Stimulated activated CD4-positive, alpha-beta T cell treated with anti-CD3 and anti-CD28 coated beads, Interleukin-4, amount 100 ng/mL, for 4 hours (primary cell): ENCODE results near the gene HSPB9.
A peak's percentile ranks its signal among the peaks of the same experiment; 100 is the strongest.

Experiments used
- DNase-seq, 2 experiments: peaks; one replicate each; pipeline ENCODE4 v3.0.0-alpha.2; 2020

The HSPB9 gene, protein sequence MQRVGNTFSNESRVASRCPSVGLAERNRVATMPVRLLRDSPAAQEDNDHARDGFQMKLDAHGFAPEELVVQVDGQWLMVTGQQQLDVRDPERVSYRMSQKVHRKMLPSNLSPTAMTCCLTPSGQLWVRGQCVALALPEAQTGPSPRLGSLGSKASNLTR

DNA sequence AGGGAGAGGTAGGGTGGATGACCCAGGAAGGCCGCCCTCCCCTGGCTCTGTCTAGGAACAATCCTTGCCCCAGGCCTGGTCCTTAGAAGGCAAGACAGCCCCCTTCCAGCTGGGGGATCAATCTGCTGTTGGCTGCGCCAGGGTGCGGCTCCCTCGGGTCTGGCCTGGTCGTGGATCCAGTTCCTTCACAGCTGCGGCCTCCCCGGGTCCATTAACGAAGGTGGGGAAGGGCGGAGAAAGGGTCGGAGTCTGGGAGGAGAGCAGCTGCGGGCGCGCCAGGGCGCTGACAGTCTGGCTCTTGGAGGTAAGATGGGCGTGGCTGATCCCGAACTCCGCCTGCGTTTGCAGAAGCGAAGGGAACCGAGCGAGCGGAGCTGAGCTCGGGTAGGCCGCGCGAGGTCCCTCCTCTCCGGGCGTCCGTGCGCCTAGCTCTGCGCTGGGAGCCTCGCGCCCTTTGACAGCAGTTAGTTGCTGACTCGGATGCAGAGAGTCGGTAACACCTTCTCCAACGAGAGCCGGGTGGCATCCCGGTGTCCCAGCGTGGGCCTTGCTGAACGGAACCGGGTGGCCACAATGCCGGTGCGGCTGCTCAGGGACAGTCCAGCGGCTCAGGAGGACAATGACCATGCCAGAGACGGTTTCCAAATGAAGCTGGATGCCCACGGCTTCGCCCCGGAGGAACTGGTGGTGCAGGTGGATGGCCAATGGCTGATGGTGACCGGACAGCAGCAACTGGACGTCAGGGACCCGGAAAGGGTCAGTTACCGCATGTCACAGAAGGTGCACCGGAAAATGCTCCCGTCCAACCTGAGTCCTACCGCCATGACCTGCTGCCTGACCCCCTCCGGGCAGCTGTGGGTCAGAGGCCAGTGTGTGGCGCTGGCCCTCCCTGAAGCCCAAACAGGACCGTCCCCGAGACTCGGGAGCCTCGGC, at the start of gene HSPB9:
HSPB9 (plus strand) TSS at position 434 of the 933 bp plus-strand sequence; CDS start at position 481, 47 bp downstream.
- no peak for DNase-seq

DNA sequence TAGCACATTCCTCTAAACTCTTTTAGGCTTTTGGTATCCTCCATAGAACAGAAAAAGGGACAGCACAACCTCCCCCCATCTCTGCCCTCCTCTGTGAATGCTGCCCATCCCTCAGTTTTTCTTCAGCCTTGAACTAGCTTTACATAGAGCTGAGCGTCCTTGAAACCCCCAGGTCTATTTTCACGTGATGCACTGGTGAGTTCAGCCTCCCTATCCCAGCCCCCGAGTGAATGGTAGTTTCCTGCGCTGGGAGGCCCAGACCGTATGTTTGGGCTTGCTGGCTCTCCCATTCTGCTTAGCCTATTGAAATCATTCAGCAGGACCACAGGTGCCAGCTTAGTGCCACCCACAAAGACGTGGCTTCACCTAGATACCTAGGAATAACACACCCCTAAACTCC, 46.8 kb upstream of the HSPB9 start:
- DNase-seq = no peak

DNA sequence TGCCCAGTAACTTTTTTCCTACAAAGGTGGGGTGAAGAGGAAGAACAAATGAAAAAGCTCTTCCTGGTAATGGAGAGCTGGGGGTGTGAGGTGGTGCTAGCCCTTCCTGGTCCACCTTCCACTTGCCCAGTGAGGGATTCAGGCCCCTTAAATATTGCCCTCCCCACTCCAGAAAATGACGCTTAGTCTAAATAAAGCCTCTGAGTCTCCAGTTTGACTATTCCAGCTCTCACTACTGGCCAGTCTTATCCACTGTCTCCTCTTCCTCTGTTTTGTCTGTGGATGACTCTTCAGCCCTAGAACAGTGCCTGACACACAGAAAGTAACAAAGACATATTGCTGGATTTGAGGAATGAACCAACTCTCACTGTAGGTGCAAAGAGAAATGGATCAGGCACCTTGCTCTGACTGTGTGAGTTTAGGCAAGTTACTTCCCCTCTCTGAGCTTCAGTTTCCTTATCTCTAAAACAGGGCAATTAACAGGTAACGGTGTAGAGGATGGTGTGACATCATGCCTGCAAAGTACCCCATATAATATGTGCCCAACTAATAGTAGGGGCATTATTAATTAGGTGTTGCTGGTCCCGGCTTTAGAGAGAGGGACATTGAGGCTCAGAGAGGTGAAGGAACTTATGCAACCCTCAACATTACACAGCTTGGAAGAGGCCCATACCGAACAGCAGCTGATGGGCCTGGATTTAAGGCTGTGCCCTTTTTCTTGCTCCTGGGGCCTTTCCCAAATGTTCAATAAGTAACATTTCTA, 45.6 kb upstream of the HSPB9 start:
- no peak for DNase-seq

DNA sequence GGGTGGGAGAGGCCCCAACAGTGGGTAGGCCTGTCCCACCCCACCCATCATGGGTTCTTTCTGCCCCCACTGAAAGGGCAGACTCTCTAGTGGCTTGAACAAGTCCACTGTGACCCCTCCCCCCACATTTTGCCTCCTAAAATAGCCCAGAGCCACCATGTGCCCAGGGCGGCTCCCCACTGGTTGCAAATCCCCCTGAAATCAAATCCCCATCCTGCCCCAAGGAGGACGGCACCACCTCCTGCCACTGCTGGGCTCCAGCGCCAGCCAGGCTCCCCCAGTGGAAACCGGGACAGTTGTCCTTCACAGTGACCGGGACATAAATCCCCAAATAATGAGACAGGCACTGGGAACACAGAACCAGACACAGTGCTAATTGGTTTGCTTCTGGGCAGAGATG, 44.8 kb upstream of the HSPB9 start:
- no peak for DNase-seq

DNA sequence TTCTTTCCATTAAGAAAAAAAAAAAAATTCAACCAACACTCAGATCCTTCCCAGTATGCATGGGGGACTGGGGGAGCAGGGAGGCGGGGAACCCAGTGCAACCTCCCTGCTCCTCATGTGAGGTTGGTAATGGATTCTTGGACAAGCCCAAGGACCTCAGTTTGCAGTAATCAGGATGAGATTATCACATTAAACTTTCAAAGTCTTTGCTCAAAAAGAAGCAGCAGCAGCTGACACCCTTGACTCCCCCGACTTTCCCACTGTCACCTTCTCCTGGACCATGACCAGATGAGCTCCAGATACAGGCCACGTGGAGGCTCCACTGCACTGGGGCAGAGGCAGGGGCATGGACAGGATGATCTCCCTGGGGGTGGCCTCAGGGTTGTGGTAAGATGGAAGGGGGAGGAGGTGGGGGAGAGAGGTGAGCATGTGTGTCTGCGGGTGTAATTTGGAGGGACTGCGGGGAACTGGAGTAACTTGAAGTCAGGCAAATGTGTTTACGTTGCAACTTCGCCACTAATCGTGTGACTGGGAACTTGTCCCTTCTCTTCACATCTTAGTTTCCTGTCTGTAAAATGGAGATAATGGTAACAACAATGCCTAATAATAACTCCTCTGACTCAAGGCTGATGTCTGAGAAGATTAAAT, 44.1 kb upstream of the HSPB9 start:
- DNase-seq = no peak

- no peak for DNase-seq
These were observed 43.1 kb upstream of the HSPB9 start for GRCh38 chr17:42079541-42079940.

GRCh38 chr17:42081516-42082129, 41.0 kb upstream of the HSPB9 start:
- no peak for DNase-seq

GRCh38 chr17:42087042-42087701, 35.4 kb upstream of the HSPB9 start:
- no peak for DNase-seq

GRCh38 chr17:42087736-42088705, 34.6 kb upstream of the HSPB9 start:
- no peak for DNase-seq

DNA sequence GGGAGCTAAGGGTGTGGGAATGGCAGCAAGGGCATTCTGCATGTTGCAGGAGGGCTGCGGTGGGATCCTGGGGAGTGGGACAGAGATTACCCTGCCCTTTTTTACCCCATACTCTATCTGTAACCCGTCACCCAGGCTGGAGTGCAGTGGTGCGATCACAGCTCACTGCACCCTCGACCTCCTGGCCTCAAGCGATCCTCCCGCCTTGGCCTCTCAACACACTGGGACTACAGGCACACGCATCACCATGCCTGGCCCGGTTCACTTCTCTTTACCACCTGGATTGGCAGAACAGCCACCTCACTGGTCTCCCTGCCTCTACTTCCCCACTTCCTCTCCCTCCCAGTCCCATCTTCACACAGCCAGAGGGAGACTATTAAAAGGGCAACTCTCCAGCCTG, 33.9 kb upstream of the HSPB9 start:
- DNase-seq = no peak

- DNase-seq = no peak
These were observed 31.4 kb upstream of the HSPB9 start for GRCh38 chr17:42090964-42091790.

DNA sequence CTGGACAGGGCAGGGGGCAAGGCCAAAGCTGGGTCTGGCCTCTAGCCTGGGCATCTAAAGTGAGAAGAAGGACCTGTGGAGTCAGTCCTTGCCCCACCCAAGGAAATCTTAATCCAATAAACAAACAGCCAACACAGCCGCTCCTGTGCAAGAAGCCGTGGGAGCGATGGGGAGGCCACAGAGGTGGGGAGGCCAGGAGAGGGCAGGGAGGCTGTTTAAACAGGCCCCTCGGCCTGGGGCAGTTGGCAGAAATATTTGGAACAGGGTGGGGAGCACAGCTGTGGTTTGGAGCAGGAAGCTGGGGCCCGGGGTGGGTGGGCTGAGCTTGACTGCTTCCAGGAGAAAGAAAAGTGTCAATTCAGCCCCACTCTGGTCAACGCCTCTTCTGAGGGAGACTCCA, 29.7 kb upstream of the HSPB9 start:
- no peak for DNase-seq

DNA sequence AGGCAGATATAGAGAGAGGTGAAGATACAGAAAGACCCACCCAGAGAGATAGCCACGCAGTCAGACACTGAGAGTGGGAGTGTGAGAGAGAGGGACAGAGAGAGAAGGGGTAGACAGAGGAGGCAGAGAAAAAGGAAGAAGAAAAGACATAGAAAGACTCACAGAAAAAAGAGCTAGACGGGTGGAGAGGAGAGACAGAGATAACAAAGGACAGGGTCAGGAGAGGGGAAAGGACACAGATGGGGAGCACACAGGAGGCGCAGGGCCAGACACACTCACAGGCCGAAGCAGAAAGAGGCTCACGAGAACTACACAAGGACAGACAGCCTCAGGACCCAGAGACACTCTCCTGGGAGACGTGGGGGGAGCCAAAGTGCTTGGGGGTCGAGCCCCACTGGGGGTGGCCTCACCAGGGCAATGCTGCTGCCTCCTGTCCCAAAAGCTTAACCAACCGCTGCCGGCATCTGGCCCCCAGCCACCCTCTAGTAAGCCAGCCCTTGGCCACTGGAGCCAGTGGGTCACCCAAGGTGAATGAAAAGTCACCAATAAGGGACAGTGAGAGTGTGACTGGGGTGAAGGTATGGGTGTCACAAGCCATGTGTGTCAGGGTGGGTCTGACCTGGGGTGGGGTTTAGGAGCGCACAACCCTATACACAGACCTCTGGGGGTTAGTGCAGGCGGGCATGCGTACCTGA, 28.1 kb upstream of the HSPB9 start:
- no peak for DNase-seq

DNA sequence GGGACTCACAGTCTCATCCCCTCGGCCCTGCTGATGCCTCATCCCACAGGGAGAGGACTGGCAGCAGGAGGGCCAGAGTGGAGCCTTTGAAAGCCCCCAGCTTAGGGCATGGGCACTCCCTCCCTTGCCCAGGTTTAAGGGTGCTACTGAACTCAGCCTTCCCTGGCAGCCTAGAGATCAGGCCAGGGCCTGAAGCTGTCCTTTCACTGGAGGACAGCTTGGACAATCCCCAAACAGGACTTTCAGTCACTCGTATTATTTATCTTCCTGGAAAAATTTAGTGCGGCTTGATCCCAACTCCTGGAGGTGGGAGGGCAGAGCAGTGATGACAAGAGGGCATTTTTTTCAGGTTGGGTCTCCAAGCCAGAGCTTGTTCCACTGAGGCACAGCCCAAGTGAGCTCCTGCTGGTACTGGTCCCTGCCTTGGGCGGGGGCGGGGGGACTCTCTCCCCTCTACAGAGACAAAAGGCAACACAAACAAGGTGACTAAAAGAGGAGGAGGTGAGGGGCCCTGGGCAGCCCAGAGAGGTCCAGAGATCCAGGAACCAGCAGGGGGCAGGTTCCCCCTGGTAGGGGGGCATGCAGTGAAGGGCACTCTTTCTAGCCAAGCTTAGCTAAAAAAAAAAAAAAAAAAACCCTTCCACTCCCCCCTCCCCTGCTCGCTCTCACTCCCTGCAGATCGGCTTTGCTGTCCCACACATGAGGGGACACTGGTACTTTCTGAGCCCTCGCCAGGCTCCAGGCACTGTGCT, 26.1 kb upstream of the HSPB9 start:
- no peak for DNase-seq

DNA sequence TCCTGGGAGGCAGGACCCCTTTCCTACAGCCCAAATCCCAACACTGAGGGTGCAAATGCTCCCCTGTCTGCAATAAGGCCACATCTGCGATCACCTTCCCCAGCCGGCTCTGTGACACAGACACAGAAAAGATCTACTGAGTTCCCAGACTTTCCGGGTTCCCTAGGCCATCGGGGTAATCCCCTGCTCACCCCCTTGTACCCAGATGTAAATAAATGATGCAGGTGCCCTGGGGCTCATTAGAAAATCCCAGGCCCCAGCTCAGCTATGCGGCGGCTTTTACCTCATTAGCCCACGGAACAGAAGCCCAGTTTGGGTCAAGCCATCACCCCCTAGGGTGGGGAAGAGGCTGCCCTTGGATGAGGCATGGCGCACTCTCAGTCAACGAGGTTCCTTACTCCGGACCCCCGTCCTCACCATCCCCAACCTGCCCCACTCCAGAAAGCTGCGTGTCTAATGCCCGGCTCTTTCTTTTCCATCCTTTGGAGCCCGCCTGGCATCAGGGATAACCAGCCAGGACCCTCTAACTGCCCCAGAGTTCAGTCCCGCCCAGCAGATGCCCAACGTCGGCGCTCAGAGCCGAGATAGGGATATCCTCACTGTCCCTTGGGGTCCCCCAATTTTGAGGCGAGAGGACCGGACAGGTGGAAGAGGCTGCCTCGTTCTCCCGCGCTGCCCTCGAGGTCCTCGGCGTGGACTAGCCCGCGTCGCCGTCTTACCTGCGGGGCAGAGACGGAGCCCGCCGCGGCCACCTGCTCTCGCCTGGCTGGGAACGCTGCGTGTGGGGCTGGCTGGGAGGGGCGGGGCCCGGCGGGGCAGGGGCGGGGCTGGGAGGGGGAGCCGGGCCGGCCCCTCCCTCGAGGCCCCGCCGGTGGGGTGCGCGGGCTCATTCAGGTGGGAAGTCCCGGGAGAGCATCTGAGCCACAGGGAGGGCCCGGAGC, 24.6 kb upstream of the HSPB9 start, which contains the start of gene ZNF385C:
ZNF385C (minus strand) TSS at position 783 of the 941 bp plus-strand sequence. CDS start 35,417 bp downstream, outside the sequence.
- peak; percentile 35 to 64 for DNase-seq

DNA sequence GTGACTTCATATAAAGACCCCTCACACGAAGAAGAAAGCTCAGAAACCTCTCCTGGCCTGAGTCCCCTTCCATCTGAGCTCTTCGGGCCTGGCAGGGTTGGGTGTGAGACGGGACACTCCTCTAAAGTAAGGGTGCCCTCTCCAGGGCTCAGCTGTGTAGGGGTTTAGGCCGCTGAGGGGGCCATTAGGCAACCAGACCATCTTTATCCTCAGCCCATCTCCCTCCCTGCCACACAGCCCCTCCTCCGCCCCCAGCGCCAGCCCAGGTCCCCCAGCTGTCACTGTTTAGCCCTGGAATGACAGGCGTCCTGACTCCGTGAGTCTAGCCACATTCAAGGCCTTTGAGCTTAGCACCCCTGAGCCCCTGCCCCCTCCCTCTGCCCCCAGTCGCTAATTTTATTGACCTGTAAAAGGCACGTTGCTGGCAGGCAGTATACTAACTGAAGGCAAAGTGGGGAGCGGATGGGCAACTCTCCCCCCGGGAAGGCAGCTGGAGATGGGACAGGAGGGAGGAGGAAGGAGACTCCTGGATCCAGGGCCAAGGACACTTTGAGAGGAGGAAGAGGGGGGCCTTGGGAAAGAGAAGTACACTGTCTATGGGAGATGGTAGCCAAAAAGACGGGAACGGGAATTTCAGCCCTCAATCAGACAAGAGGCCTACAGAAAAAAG, 23.7 kb upstream of the HSPB9 start:
- no peak for DNase-seq
